HepG2 (cell line): ENCODE results near the gene IL1A. TPM values are rescaled to one million over a fixed set of nuclear protein-coding genes. Genes with fewer than 3 reads are reported as not detected.
A peak's percentile ranks its signal among the peaks of the same experiment; 100 is the strongest.

Experiments
- CBX5 ChIP-seq: sonication (generic); formaldehyde crosslinking; IDR thresholded peaks from 2 replicates; pipeline ENCODE4 v1.4.0; 2020; ENCODE audit warnings: missing genetic modification reagents, borderline replicate concordance
- IKZF4 ChIP-seq: sonication (generic); formaldehyde crosslinking; IDR thresholded peaks from 2 replicates; pipeline ENCODE4 v1.5.1; 2020; ENCODE audit warnings: borderline replicate concordance, mild to moderate bottlenecking, low read depth, missing genetic modification reagents; ENCODE audit errors: not compliant biosample characterization
- ONECUT2 ChIP-seq: sonication (generic); formaldehyde crosslinking; IDR thresholded peaks from 2 replicates; pipeline ENCODE4 v1.4.0; 2020; ENCODE audit warnings: missing genetic modification reagents
- PHF5A ChIP-seq: IDR thresholded peaks from one replicate; pipeline ENCODE4 v1.6.1; 2018; ENCODE audit warnings: low read depth, missing genetic modification reagents; ENCODE audit not compliant: unreplicated experiment
- SETDB1 ChIP-seq: sonication (generic); formaldehyde crosslinking; IDR thresholded peaks from 2 replicates; pipeline ENCODE4 v1.5.1; 2020; ENCODE audit warnings: missing genetic modification reagents, mild to moderate bottlenecking, borderline replicate concordance
- SMAD9 ChIP-seq: sonication (generic); formaldehyde crosslinking; IDR thresholded peaks from 2 replicates; pipeline ENCODE4 v1.5.1; 2020; ENCODE audit warnings: mild to moderate bottlenecking, missing genetic modification reagents
- SOX13 ChIP-seq, 3 experiments: fragments of 450-650 bp in 1 of 3; sonication (generic) in 1 of 3; formaldehyde crosslinking in 1 of 3; IDR thresholded peaks in 2 of 3; conservative IDR thresholded peaks in 1 of 3; 2 replicates each; pipeline versions ENCODE4 v1.5.0 to v1.6.1; 2016 to 2020; ENCODE audit warnings: antibody characterized with exemption in 1 of 3, mild to moderate bottlenecking in 1 of 3, missing compliant biosample characterization in 1 of 3, missing genetic modification reagents in 1 of 3, moderate library complexity in 1 of 3
- TOE1 ChIP-seq: sonication (generic); formaldehyde crosslinking; IDR thresholded peaks from 2 replicates; pipeline ENCODE4 v1.4.0; 2020; ENCODE audit warnings: mild to moderate bottlenecking, missing genetic modification reagents
- ZNF839 ChIP-seq: sonication (generic); formaldehyde crosslinking; IDR thresholded peaks from 2 replicates; pipeline ENCODE4 v1.4.0; 2020; ENCODE audit warnings: missing genetic modification reagents, mild to moderate bottlenecking, borderline replicate concordance
- ZNF879 ChIP-seq: sonication (generic); formaldehyde crosslinking; IDR thresholded peaks from 2 replicates; pipeline ENCODE4 v1.8.1; 2023; ENCODE audit warnings: missing genetic modification reagents
- ZSCAN25 ChIP-seq: sonication (generic); formaldehyde crosslinking; IDR thresholded peaks from 2 replicates; pipeline ENCODE4 v1.8.0; 2022; ENCODE audit warnings: mild to moderate bottlenecking, missing genetic modification reagents
- polyA plus RNA-seq, 8 experiments: library from polyadenylated mRNA; depleted of rRNA in 3 of 8; stranded (reverse) in 7 of 8; unstranded in 1 of 8; fragments of >200 nt; fragmentation: Illumina TruSeq in 4 of 8; extraction: Trizol in 4 of 8; gene quantifications; 2 replicates each; pipeline versions ENCODE4 v1.2.1 to v1.2.3, GENCODE V29; 2011 to 2016; ENCODE audit warnings: low read depth in 4 of 8, missing spikeins in 1 of 8, mixed read lengths in 1 of 8; ENCODE audit not compliant: insufficient read depth in 1 of 8
- total RNA-seq, 5 experiments: library from RNA; depleted of rRNA; stranded (reverse); fragments of >200 nt; fragmentation: Illumina TruSeq; extraction: Trizol; gene quantifications; 2 replicates each; pipeline ENCODE4 v1.2.3, GENCODE V29; 2016; ENCODE audit warnings: low read depth in 1 of 5
- TF ChIP-seq, protein P1 (sequence below): sonication (generic); formaldehyde crosslinking; IDR thresholded peaks from 2 replicates; pipeline ENCODE4 v1.8.1; 2023; ENCODE audit warnings: mild to moderate bottlenecking, missing genetic modification reagents, borderline replicate concordance
- TF ChIP-seq, protein P2 (sequence below): sonication (generic); formaldehyde crosslinking; IDR thresholded peaks from 2 replicates; pipeline ENCODE4 v1.5.0; 2020; ENCODE audit warnings: missing genetic modification reagents
- TF ChIP-seq, protein P3 (sequence below): sonication (generic); formaldehyde crosslinking; IDR thresholded peaks from 2 replicates; pipeline ENCODE4 v1.8.0; 2022; ENCODE audit warnings: low read depth, missing genetic modification reagents
- TF ChIP-seq, protein P4 (sequence below): sonication (generic); formaldehyde crosslinking; IDR thresholded peaks from 2 replicates; pipeline ENCODE4 v1.5.1; 2020; ENCODE audit warnings: missing genetic modification reagents, mild to moderate bottlenecking, borderline replicate concordance
- TF ChIP-seq, protein P5 (sequence below): sonication (generic); formaldehyde crosslinking; IDR thresholded peaks from 2 replicates; pipeline ENCODE4 v1.4.0; 2020; ENCODE audit warnings: mild to moderate bottlenecking, low read depth, missing genetic modification reagents
- TF ChIP-seq, protein P6 (sequence below): sonication (generic); formaldehyde crosslinking; IDR thresholded peaks from 2 replicates; pipeline ENCODE4 v1.5.1; 2020; ENCODE audit warnings: missing genetic modification reagents, mild to moderate bottlenecking, borderline replicate concordance

IL1A gene
- total and polyA plus RNA-seq, 2 of the 13 experiments (the other 11 are each of a cell fraction or from before 2014, with no cell fraction given), result not detected

DNA sequence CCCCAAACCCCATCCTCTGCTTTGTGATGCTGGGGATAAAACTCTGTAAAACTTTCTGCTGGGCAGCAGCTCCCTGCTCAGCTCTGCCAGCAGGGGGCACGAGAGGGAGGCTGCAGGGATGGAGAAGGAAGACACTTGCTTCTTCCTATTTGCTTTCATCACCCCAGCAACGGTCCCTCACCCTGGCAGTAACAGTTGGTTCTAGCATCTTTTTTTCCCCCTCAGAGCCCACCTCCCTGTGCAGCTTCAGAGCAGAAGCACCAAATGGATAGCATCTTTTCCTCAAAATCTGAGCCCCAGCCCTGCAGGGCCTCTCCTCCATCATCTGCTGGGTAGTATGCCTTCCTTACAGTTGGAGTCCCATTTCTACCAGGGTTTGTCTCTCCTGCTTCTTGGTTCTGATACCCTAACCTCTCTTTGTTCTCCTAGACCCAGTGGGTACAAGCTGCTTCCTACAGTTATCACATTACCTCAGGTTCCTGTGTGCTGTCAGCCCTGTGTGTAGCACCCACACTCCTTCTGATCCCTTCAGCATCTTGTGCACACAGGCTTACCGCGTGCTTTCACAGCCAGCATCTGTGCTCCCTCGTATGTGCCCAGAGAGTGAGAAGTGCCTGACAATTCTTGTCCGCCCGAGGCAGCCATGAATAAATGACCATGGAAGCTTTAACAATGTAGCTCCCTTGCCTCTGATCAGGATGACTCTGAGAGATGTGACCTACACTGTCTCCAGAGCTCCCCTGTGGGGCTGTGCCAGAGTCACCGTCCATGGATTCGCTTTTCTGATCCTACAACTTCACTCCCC lies 34.3 kb downstream of the IL1A start (continued):
- TF ChIP-seq CBX5, result no peak; the same call in 1 of the 2 replicates
- TF ChIP-seq, protein P1, sequence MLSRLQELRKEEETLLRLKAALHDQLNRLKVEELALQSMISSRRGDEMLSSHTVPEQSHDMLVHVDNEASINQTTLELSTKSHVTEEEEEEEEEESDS (CRISPR knock-in tag), result no peak
- TF ChIP-seq, protein P2, sequence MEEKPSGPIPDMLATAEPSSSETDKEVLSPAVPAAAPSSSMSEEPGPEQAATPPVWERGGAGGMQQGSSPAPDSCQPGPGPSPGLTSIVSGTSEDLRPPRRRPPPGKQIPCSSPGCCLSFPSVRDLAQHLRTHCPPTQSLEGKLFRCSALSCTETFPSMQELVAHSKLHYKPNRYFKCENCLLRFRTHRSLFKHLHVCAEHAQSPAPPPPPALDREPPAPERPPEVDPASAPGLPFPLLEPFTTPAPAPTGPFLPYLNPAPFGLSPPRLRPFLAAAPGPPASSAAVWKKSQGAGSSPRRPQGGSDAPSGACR (CRISPR knock-in tag), result no peak
- TF ChIP-seq SETDB1, result no peak
- TF ChIP-seq, protein P3, sequence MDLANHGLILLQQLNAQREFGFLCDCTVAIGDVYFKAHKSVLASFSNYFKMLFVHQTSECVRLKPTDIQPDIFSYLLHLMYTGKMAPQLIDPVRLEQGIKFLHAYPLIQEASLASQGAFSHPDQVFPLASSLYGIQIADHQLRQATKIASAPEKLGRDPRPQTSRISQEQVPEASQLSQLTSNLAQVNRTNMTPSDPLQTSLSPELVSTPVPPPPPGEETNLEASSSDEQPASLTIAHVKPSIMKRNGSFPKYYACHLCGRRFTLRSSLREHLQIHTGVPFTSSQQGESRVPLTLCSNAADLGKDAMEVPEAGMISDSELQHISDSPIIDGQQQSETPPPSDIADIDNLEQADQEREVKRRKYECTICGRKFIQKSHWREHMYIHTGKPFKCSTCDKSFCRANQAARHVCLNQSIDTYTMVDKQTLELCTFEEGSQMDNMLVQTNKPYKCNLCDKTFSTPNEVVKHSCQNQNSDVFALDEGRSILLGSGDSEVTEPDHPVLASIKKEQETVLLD, result no peak
- TF ChIP-seq ZNF839 (CRISPR knock-in tag), result no peak
- TF ChIP-seq PHF5A (CRISPR knock-in tag), result no peak
- TF ChIP-seq, protein P4, sequence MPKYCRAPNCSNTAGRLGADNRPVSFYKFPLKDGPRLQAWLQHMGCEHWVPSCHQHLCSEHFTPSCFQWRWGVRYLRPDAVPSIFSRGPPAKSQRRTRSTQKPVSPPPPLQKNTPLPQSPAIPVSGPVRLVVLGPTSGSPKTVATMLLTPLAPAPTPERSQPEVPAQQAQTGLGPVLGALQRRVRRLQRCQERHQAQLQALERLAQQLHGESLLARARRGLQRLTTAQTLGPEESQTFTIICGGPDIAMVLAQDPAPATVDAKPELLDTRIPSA (CRISPR knock-in tag), result no peak
- no peak for TF ChIP-seq TOE1 (CRISPR knock-in tag)
- no peak for TF ChIP-seq ZNF879 (CRISPR knock-in tag)
- TF ChIP-seq ZSCAN25 (CRISPR knock-in tag), result no peak
- TF ChIP-seq ONECUT2 (CRISPR knock-in tag), result no peak
- TF ChIP-seq, protein P5, sequence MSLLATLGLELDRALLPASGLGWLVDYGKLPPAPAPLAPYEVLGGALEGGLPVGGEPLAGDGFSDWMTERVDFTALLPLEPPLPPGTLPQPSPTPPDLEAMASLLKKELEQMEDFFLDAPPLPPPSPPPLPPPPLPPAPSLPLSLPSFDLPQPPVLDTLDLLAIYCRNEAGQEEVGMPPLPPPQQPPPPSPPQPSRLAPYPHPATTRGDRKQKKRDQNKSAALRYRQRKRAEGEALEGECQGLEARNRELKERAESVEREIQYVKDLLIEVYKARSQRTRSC, result no peak
- TF ChIP-seq, protein P6, sequence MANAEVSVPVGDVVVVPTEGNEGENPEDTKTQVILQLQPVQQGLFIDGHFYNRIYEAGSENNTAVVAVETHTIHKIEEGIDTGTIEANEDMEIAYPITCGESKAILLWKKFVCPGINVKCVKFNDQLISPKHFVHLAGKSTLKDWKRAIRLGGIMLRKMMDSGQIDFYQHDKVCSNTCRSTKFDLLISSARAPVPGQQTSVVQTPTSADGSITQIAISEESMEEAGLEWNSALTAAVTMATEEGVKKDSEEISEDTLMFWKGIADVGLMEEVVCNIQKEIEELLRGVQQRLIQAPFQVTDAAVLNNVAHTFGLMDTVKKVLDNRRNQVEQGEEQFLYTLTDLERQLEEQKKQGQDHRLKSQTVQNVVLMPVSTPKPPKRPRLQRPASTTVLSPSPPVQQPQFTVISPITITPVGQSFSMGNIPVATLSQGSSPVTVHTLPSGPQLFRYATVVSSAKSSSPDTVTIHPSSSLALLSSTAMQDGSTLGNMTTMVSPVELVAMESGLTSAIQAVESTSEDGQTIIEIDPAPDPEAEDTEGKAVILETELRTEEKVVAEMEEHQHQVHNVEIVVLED, result no peak
- no peak for TF ChIP-seq SMAD9 (CRISPR knock-in tag)
- no peak for TF ChIP-seq IKZF4 (CRISPR knock-in tag)
- TF ChIP-seq SOX13 (IDR thresholded peaks at IDR 0.05), result no peak
- TF ChIP-seq SOX13 (CRISPR knock-in tag; conservative IDR thresholded peaks at IDR 0.05 in 1 of 2, IDR thresholded peaks at IDR 0.05 in 1 of 2), result peak in 1 of 2 experiments; percentile 34; a peak in 1 of 4 replicates
